Tongue (tissue), 2 donors: ENCODE data around the gene ZNF354C. TPM values are rescaled to one million over a fixed set of nuclear protein-coding genes. Genes with fewer than 3 reads are reported as not detected.

Experiments used
- DNase-seq: peaks from one replicate; pipeline ENCODE4 v3.0.0-alpha.2; 2015
- total RNA-seq: library from RNA; depleted of rRNA; stranded (reverse); fragments of >200 nt; gene quantifications from one replicate; pipeline ENCODE4 v1.2.3, GENCODE V29; 2014

The ZNF354C gene
- total RNA-seq, 1 donor from 2014 or later = 16.3 TPM

GRCh38 chr5:179113945-179114641 is 53.9 kb downstream of the ZNF354C start:
- no peak for DNase-seq

DNA sequence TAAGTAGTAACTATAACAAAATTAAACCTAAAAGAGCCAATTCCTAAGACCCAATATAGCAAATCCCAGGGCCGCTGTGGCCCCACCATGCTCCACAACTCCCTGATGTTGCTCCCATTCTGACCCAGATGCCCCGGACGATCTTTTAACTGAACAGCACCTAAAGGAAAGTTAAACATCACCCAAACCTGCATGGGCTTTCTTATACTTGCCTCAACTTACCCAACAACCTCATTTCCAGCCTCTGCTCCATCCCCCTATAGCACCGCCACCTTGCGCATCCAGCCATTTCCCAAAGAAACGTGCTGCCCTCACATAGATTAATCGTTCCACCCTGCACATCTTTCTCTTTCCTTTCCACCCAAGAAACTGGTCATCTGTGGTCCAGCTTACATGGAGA is 54.6 kb downstream of the ZNF354C start:
- DNase-seq = no peak

DNA sequence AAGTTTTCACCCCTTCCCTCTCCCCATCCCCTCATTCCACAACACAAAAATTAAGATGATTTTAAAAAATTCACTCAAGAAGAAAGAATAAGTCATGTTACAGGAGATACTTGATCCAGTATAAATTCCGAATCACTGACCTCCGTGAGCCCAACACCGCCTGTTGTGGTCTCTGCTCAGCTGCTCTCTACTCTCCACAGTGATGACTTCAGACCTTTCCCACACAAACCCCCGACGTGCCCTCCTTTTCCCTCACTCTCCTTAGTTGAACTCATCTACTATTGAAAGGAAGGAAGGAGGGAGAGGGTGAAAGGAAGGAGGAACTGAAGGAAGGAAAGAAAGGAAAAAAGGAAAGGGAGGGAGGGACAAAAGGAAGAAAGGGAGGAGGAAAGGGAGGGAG is 55.1 kb downstream of the ZNF354C start:
- DNase-seq = no peak

DNA sequence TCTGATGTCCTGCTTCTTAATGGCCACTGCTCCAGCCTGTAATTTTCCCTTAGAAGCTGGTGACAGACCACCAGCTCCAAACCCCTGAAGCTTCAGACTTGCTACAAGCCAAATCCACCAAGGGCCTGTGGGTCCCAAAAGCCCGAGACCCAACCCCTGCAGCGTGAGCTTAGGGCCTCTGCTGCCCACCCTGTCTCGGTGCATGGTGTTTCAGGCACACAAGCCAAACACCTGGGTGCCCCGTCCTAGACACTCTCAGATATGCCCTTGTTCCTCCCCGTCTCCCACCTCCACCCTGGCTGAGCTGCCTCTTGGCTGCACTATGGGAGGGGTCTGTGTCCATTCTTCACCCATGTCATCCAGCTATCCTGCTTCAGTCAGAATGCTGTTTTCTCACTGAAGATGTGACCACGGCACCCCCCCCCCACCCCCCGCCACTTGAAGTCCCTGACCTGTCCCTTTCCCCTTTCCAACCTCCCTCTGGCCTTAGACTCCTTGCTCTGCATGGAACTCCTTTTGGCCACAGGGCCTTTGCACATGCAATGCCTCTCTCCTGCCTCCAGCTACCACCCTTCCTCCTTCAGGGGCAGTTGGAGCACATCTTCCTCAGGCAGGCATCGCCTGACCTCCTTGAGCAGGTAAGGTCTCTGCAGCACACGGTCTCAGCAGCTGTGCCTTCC is 55.8 kb downstream of the ZNF354C start:
- no peak for DNase-seq

GRCh38 chr5:179118338-179118737 is 58.2 kb downstream of the ZNF354C start:
- DNase-seq = no peak

DNA sequence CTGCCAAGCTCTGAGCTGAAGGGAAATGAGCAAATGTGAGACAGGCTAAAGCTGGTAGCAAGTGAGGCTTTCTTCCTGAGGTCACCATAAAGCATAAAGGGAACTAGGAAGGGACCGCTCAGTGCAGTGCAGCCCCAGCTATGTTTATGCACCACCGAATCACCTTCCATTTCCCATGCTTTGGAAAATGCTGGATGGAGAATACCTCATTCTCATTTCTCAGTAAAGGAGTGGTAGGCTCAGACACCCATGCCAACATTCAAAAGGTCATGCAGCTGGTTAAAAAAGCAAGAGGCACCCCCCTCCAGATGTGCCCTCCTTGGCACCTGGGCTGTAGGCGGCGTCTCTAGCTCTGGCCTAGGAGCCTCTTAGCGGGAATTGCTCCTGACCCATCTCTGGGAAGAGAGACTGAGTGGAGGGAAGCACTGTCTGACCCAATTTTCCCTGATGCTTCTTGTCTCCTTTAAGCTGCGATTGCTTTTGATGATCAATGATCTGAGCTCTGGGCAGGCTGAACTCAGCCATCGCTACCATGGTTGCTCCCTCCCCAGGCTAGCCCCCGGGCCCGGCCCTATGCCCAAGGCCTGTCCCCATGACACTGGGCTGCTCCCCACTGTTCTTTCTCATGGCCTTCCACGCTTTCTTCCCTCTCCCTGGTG is 58.7 kb downstream of the ZNF354C start:
- DNase-seq = no peak

DNA sequence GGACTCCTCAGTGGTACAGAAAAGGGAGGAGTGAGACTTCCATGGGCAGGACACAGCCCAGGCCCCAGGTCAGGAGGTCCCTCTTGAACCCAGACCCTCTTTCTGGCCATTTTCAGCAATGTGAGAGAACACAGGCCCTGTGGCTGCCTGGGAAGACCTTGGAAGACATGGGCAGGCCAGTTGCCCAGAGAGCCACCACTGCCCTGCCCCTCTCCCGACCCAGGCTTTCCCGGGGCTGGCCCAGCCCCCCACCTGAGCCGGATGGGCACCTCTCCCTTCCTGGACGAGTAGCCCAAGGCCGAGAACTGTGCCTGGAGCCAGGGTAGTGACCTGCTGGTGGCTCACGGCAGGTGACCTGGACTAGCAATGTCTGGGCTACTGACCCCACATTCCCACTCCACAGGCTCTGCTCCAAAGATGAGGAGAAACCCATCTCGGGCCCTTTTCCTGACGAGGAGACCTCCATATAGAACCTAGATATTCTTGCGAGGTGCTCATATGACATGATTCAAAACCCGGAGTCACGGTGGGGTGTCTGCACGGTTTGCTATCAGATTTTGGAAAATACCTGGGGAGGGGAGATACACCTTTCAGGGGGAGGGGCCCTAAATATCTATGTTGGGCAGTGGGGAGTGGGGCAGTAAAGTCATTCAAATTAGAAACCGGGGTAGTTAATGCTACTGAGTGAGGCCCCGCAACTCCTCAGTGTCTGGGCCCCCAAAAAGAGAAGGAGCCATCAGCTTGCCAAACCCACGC is 59.4 kb downstream of the ZNF354C start:
- no peak for DNase-seq

GRCh38 chr5:179120421-179120861 is 60.3 kb downstream of the ZNF354C start:
- DNase-seq = no peak

DNA sequence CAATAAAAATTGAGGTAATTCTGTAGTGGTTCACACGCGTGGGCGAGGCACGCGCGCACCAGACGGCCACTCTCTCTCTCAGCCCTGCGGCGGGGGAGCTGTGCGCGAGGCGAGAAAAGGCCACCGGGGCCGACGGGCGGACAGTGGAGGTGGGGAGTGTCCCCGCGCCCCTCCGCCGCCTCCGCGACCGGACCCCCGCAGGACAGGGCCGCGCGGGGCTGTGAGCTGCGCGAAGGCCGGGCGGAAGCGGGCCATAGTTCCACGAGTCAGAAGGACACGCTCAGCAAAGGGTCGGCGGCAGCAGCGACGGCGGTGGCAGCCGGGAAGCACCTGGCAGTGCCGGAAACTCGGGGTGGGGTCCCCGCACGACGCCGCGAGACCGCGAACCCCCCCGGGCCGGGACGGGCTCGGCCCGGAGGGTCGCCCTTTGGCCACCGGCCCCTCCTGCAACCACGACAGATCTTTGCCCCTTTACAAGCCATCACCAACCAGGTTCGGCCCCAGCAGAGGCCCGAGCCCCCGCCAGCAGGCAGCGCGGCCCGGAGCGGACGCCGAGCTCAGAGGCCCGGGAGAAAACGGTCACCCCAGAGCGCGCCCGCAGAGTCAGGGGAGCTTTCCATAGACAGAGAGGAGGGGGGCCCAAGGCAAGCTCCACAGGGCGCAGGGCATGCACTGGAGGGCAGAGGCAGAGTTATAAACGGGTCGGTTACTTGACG is 60.9 kb downstream of the ZNF354C start:
- DNase-seq = no peak

GRCh38 chr5:179121667-179122111 is 61.5 kb downstream of the ZNF354C start:
- DNase-seq = no peak

GRCh38 chr5:179122411-179123108 is 62.4 kb downstream of the ZNF354C start:
- no peak for DNase-seq

- no peak for DNase-seq
Measured at GRCh38 chr5:179123109-179123426, 62.9 kb downstream of the ZNF354C start.

GRCh38 chr5:179123491-179124272 is 63.5 kb downstream of the ZNF354C start:
- DNase-seq = peak; percentile 21

DNA sequence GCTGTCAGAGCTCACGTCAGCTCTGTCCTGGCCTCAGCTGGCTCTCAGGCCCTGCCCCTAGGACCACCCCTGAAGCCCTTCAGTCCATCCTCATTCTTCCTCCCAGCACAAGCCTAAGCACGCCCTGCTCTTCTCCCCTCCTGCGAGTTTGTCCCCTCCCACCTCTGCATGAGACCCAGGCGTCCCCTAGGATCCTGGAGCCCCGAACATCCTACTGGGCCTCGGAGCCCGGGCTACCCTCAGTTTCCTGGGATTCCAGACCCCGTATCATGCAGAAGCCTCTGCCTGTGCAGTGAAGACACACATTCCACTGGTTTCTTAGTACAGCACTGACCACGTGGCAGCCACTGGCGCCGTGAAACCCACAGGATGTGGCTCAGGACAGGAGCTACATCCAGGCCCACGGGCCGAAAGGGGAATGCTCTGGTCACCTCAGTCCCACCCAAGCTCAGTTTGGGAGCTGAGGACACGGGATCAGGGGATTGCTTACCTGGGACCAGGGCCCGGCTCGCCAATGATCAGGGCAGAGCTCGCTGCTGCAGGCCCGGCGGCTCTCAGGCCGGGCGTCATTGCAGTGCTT is 64.2 kb downstream of the ZNF354C start:
- DNase-seq = no peak

GRCh38 chr5:179124853-179125788 is 64.9 kb downstream of the ZNF354C start:
- DNase-seq = no peak

DNA sequence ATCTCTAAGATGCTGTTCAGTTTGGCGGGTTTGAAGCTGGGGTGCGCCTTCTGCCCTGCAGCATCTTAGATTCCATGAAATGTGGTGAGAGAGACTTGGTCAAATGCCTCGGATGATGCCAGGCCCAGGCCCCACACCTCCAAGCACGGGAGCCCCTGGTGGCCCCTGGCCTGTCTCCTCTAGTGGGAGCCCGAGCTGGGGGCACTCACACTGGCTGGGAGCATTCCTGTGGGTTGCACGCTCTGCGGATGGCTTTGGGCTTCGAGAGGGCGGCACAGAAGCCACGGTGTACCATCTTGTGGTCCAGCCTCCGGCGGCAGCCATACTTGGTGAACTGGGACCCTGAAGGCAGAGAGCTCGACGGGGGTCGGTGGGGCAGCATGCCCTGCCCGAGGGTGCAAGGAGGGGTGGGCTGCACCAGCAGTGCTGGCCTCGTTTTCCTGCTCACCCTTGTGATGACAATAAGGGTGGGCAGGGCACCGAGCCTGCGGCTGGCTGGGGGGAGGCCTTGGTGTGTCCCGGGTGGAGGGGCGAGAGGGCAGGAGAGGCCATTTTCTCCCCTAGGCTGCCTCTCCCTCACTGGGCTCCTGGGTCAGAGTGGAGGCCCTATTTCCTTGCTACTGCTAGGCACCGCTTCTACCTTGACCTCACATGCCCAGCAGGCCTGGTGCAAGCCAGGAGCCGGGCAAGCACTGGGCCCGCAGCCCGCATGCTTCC is 65.8 kb downstream of the ZNF354C start:
- DNase-seq = no peak

GRCh38 chr5:179126506-179126991 is 66.4 kb downstream of the ZNF354C start:
- DNase-seq = no peak
